NOMO-1 (cell line): Measurements from ENCODE around the gene NFIB.

Source experiments
- DNase-seq, 2 experiments: peaks; one replicate each; lab custom pipeline; 2025; ENCODE audit not compliant: unreplicated experiment in 2 of 2; lab: John Stamatoyannopoulos, UW

NFIB gene

GRCh38 chr9:14056316-14056861 is 257.6 kb downstream of the NFIB start:
- no peak for DNase-seq

GRCh38 chr9:14054096-14054495 is 259.8 kb downstream of the NFIB start:
- DNase-seq, result no peak

DNA sequence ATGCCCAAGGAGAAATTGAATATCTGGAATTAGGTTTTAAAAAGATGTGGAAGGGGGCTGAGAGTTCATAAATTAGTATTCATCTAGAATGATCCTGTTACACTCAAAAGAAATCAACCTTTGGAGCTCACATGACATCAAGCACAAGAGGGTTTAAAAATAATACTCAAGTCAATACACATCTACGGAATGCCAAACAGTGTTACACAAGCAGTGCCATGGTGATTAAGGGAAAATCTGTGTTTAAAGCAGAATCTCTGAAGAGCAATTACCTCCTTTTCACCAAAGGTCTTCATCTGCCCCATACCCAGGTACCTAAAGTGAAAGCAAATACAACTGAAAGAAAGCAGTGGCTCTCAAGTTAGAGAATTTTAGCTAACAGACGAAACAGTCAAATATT is 261.6 kb downstream of the NFIB start:
- DNase-seq, result no peak

- no peak for DNase-seq
Observed at GRCh38 chr9:14051419-14051818, 262.5 kb downstream of the NFIB start.

DNA sequence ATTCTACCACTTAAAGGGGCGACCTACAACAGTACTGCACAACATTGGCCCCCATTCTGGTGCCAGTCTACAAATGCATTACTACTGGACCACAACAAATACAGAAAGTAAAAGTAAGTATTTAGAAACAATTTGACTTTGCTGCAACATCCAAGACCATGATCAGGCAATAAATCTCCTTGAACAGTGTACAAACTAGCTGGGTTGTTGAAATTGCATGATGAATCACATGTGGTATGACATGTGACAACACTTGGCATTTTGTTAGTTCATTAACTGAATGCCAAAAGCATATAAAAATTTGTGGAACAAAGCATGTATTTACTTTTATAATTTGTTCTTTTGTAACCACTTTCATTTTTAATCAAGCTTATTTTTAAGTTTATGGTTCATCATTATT is 270.5 kb downstream of the NFIB start:
- DNase-seq, result no peak

DNA sequence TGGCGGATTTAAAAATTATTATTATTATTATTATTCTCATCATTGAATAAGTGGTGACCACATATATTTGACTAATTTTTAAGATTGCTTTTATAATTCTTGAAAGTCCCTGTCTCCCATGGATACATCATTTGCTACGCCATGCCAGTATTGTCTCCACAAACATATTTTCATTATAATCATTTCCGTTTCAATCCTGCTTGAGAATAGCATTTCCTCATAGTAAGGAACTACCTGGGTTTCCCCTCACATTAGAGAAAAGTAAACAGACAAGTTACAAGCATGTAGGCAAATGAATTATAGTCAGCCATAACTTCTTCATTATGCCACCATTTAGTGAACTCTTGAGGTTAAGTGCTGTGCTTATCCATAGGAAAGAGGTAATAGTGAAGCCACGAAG is 276.6 kb downstream of the NFIB start:
- DNase-seq, result no peak

DNA sequence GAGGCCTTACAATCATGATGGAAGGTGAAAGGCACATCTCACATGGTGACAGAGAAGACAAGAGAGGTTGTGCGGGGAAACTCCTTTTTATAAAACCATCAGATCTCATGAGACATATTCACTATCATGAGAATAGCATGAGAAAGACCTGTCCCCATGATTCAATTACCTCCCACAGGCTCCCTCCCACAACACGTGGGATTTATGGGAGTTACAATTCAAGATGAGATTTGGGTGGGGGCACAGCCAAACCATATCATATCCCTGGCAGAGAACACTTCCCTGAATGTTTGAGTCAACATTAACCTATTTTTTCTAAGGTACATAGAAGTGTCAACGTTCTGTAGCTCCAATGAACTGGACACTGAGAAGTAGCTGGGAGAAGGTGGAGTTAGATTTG is 280.9 kb downstream of the NFIB start:
- DNase-seq, result no peak
